K562 (cell line): ENCODE results near the gene FES. TPM values are rescaled to one million over a fixed set of nuclear protein-coding genes. Genes with fewer than 3 reads are reported as not detected.

Source experiments
- CLOCK ChIP-seq: fragments of 250-450 bp; sonication (Bioruptor Pico); IDR thresholded peaks from 2 replicates; pipeline ENCODE4 v1.4.0; 2020; ENCODE audit warnings: mild to moderate bottlenecking, moderate library complexity, borderline replicate concordance
- ESRRA ChIP-seq: fragments of 450-650 bp; IDR thresholded peaks from 2 replicates; pipeline ENCODE4 v1.6.1; 2014; ENCODE audit warnings: low read depth, mild to moderate bottlenecking, moderate library complexity, borderline replicate concordance
- FOXJ3 ChIP-seq: sonication (generic); formaldehyde crosslinking; IDR thresholded peaks from 2 replicates; pipeline ENCODE4 v1.4.0; 2020; ENCODE audit warnings: mild to moderate bottlenecking, missing genetic modification reagents
- FOXM1 ChIP-seq, 2 experiments: fragments of 450-650 bp in 1 of 2; sonication (generic) in 1 of 2; formaldehyde crosslinking in 1 of 2; IDR thresholded peaks; 2 replicates each; pipeline versions ENCODE4 v1.6.1 to v1.9.0; 2017 to 2022; ENCODE audit warnings: low read depth in 2 of 2, mild to moderate bottlenecking in 2 of 2, missing genetic modification reagents in 1 of 2, moderate library complexity in 1 of 2
- KAT7 ChIP-seq: sonication (generic); formaldehyde crosslinking; IDR thresholded peaks from 2 replicates; pipeline ENCODE4 v1.8.0; 2022; ENCODE audit warnings: missing genetic modification reagents, mild to moderate bottlenecking, borderline replicate concordance
- MEIS2 ChIP-seq: fragments of 450-650 bp; IDR thresholded peaks from 2 replicates; pipeline ENCODE4 v1.6.1; 2014; ENCODE audit warnings: mild to moderate bottlenecking; ENCODE audit not compliant: partially characterized antibody
- PHB ChIP-seq: fragments of 250-450 bp; sonication (Bioruptor Pico); IDR thresholded peaks from 2 replicates; pipeline ENCODE4 v1.5.0; 2021
- SIN3A ChIP-seq, 2 experiments: fragments of 150-350 bp in 1 of 2; IDR thresholded peaks; 2 replicates each; pipeline ENCODE4 v1.6.1; 2011 to 2016; ENCODE audit warnings: borderline replicate concordance in 2 of 2, low read depth in 2 of 2, low read length in 2 of 2, mild to moderate bottlenecking in 2 of 2, moderate library complexity in 2 of 2; ENCODE audit not compliant: control insufficient read depth in 1 of 2
- SRSF1 ChIP-seq: fragments of 200-400 bp; formaldehyde crosslinking; IDR thresholded peaks from 2 replicates; pipeline ENCODE4 v1.6.1; 2017; ENCODE audit warnings: mild to moderate bottlenecking, low read depth, low read length, moderate library complexity
- TEAD2 ChIP-seq: fragments of 450-650 bp; IDR thresholded peaks from 2 replicates; pipeline ENCODE4 v1.6.1; 2016; ENCODE audit warnings: missing genetic modification characterization, control low read depth, missing compliant biosample characterization
- ZNF184 ChIP-seq: sonication (generic); formaldehyde crosslinking; IDR thresholded peaks from 2 replicates; pipeline ENCODE4 v1.5.0; 2020; ENCODE audit warnings: missing genetic modification reagents
- ZNF239 ChIP-seq: fragments of 250-450 bp; sonication (Bioruptor Pico); IDR thresholded peaks from 2 replicates; pipeline ENCODE4 v1.4.0; 2020; ENCODE audit warnings: mild to moderate bottlenecking
- ZNF3 ChIP-seq: fragments of 250-450 bp; sonication (Bioruptor Pico); IDR thresholded peaks from 2 replicates; pipeline ENCODE4 v1.5.0; 2021; ENCODE audit warnings: mild to moderate bottlenecking, moderate library complexity
- ZNF583 ChIP-seq: fragments of 250-450 bp; sonication (Bioruptor Pico); IDR thresholded peaks from 2 replicates; pipeline ENCODE4 v1.4.0; 2020
- ZNF584 ChIP-seq: fragments of 200-800 bp; sonication (Bioruptor generic); IDR thresholded peaks from 2 replicates; pipeline ENCODE4 v1.6.1; 2016; ENCODE audit warnings: low read depth, mild to moderate bottlenecking, missing genetic modification characterization, missing compliant biosample characterization
- polyA plus RNA-seq, 8 experiments: library from polyadenylated mRNA; depleted of rRNA in 4 of 8; stranded (reverse) in 5 of 8; unstranded in 3 of 8; fragments of >200 nt; fragmentation: Nextera tagmentation in 2 of 8; fragmentation: Illumina TruSeq in 1 of 8; extraction: Ambion mirVana in 2 of 8; extraction: Trizol in 1 of 8; gene quantifications; 2 replicates each; pipeline versions ENCODE4 v1.2.1 to v1.2.3, GENCODE V29; 2011 to 2014; ENCODE audit warnings: inconsistent platforms in 1 of 8, missing spikeins in 1 of 8
- total RNA-seq, 7 experiments: library from RNA; depleted of rRNA in 6 of 7; stranded (reverse); fragments of >200 nt in 6 of 7; fragmentation: Illumina TruSeq in 2 of 7; extraction: Trizol in 2 of 7; gene quantifications; 2 replicates each; pipeline versions ENCODE4 v1.2.1 to v1.2.3, GENCODE V29; 2011 to 2021; ENCODE audit warnings: low replicate concordance in 1 of 7
- TF ChIP-seq, protein P1 (sequence below): fragments of 250-450 bp; sonication (Bioruptor Pico); IDR thresholded peaks from 2 replicates; pipeline ENCODE4 v1.5.0; 2021
- TF ChIP-seq, protein P2 (sequence below): fragments of 450-650 bp; IDR thresholded peaks from 2 replicates; pipeline ENCODE4 v1.7.1; 2018; ENCODE audit warnings: mild to moderate bottlenecking, low read depth; ENCODE audit not compliant: partially characterized antibody
- TF ChIP-seq, protein P3 (sequence below), 2 experiments: fragments of 250-450 bp in 1 of 2; fragments of 450-650 bp in 1 of 2; sonication (Bioruptor Pico) in 1 of 2; IDR thresholded peaks; 2 replicates each; pipeline versions ENCODE4 v1.6.1 to v1.8.0; 2016 to 2021; ENCODE audit warnings: mild to moderate bottlenecking in 2 of 2, moderate library complexity in 2 of 2, missing compliant biosample characterization in 1 of 2, missing genetic modification characterization in 1 of 2

Gene FES
- total and polyA plus RNA-seq, 9 of the 15 experiments (the other 6 are each of a cell fraction or from before 2014, with no cell fraction given), result 0.38 to 2.6 (median 0.82) TPM

- TF ChIP-seq TEAD2 (tag) (no peak), KAT7 (peak; percentile 40; the same call in 1 of the 2 replicates), ZNF3 (CRISPR knock-in tag) (no peak), CLOCK (CRISPR knock-in tag) (no peak), SRSF1 (no peak), PHB (CRISPR knock-in tag) (no peak), FOXM1 (IDR thresholded peaks at IDR 0.05; ENCODE audit: low read depth) (no peak), FOXM1 (CRISPR knock-in tag; IDR thresholded peaks at IDR 0.05; ENCODE audit: low read depth) (no peak), ZNF239 (CRISPR knock-in tag) (no peak), MEIS2 (no peak), ZNF184 (CRISPR knock-in tag) (no peak), FOXJ3 (no peak), ZNF583 (CRISPR knock-in tag) (no peak), ESRRA (no peak), ZNF584 (CRISPR knock-in tag) (no peak), SIN3A (IDR thresholded peaks at IDR 0.05; ENCODE audit: borderline replicate concordance in 2 of 2, control insufficient read depth in 1 of 2, low read depth in 2 of 2, low read length in 2 of 2) (0 out of 4 replicates have a peak, but pooled peaks of 1 of the 2 experiments have one; percentile 20)
- TF ChIP-seq, protein P1, sequence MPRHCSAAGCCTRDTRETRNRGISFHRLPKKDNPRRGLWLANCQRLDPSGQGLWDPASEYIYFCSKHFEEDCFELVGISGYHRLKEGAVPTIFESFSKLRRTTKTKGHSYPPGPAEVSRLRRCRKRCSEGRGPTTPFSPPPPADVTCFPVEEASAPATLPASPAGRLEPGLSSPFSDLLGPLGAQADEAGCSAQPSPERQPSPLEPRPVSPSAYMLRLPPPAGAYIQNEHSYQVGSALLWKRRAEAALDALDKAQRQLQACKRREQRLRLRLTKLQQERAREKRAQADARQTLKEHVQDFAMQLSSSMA, result no peak
- TF ChIP-seq, protein P2, sequence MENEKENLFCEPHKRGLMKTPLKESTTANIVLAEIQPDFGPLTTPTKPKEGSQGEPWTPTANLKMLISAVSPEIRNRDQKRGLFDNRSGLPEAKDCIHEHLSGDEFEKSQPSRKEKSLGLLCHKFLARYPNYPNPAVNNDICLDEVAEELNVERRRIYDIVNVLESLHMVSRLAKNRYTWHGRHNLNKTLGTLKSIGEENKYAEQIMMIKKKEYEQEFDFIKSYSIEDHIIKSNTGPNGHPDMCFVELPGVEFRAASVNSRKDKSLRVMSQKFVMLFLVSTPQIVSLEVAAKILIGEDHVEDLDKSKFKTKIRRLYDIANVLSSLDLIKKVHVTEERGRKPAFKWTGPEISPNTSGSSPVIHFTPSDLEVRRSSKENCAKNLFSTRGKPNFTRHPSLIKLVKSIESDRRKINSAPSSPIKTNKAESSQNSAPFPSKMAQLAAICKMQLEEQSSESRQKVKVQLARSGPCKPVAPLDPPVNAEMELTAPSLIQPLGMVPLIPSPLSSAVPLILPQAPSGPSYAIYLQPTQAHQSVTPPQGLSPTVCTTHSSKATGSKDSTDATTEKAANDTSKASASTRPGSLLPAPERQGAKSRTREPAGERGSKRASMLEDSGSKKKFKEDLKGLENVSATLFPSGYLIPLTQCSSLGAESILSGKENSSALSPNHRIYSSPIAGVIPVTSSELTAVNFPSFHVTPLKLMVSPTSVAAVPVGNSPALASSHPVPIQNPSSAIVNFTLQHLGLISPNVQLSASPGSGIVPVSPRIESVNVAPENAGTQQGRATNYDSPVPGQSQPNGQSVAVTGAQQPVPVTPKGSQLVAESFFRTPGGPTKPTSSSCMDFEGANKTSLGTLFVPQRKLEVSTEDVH, result no peak
- TF ChIP-seq, protein P3, sequence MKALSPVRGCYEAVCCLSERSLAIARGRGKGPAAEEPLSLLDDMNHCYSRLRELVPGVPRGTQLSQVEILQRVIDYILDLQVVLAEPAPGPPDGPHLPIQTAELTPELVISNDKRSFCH (CRISPR knock-in tag; IDR thresholded peaks at IDR 0.05), result no peak
- TF ChIP-seq, protein P3 (tag; IDR thresholded peaks at IDR 0.05), result 0 out of 2 replicates have a peak, but pooled peaks have one; percentile 16
Observed at GRCh38 chr15:90872486-90873184, 11.7 kb upstream of the FES start (continued).
